HepG2 (cell line): ENCODE data around the gene PLLP. TPM values are rescaled to one million over a fixed set of nuclear protein-coding genes. Genes with fewer than 3 reads are reported as not detected.

Experiments
- BRF2 ChIP-seq: sonication (generic); formaldehyde crosslinking; IDR thresholded peaks from 2 replicates; pipeline ENCODE4 v1.8.1; 2022; ENCODE audit warnings: mild to moderate bottlenecking, missing genetic modification reagents
- ESRRA ChIP-seq: sonication (generic); formaldehyde crosslinking; IDR thresholded peaks from 2 replicates; pipeline ENCODE4 v1.5.1; 2020; ENCODE audit warnings: mild to moderate bottlenecking, low read depth, missing genetic modification reagents
- FLYWCH1 ChIP-seq: sonication (generic); formaldehyde crosslinking; IDR thresholded peaks from 2 replicates; pipeline ENCODE4 v1.8.1; 2023; ENCODE audit warnings: mild to moderate bottlenecking, missing genetic modification reagents
- FUBP1 ChIP-seq: sonication (generic); formaldehyde crosslinking; IDR thresholded peaks from 2 replicates; pipeline ENCODE4 v1.5.1; 2020; ENCODE audit warnings: missing genetic modification reagents, mild to moderate bottlenecking, borderline replicate concordance
- GTF3A ChIP-seq: sonication (generic); formaldehyde crosslinking; conservative IDR thresholded peaks from 2 replicates; pipeline ENCODE4 v1.4.0; 2020; ENCODE audit warnings: mild to moderate bottlenecking, missing genetic modification reagents
- MBNL3 ChIP-seq: fragments of 250-450 bp; sonication (Bioruptor Pico); conservative IDR thresholded peaks from 2 replicates; pipeline ENCODE4 v1.8.0; 2022; ENCODE audit warnings: mild to moderate bottlenecking, inconsistent platforms
- NR2C2 ChIP-seq: sonication (generic); formaldehyde crosslinking; IDR thresholded peaks from 2 replicates; pipeline ENCODE4 v1.4.0; 2020; ENCODE audit warnings: missing genetic modification reagents, mild to moderate bottlenecking, moderate library complexity, borderline replicate concordance
- SMAD9 ChIP-seq: sonication (generic); formaldehyde crosslinking; IDR thresholded peaks from 2 replicates; pipeline ENCODE4 v1.5.1; 2020; ENCODE audit warnings: mild to moderate bottlenecking, missing genetic modification reagents
- SNAPC4 ChIP-seq: sonication (generic); formaldehyde crosslinking; IDR thresholded peaks from 2 replicates; pipeline ENCODE4 v1.4.0; 2020; ENCODE audit warnings: mild to moderate bottlenecking, missing genetic modification reagents
- TCF7L2 ChIP-seq: IDR thresholded peaks from 2 replicates; pipeline ENCODE4 v1.6.1; 2011; ENCODE audit warnings: mild to moderate bottlenecking, low read depth, low read length, moderate library complexity
- TMF1 ChIP-seq: sonication (generic); formaldehyde crosslinking; IDR thresholded peaks from 2 replicates; pipeline ENCODE4 v1.8.1; 2022; ENCODE audit warnings: low read depth, missing genetic modification reagents
- ZBTB10 ChIP-seq: sonication (generic); formaldehyde crosslinking; IDR thresholded peaks from 2 replicates; pipeline ENCODE4 v1.4.0; 2020; ENCODE audit warnings: missing genetic modification reagents, borderline replicate concordance
- ZNF207 ChIP-seq: fragments of 450-650 bp; IDR thresholded peaks from 2 replicates; pipeline ENCODE4 v1.6.1; 2016; ENCODE audit warnings: antibody characterized with exemption, borderline replicate concordance
- ZNF556 ChIP-seq: sonication (generic); formaldehyde crosslinking; IDR thresholded peaks from 2 replicates; pipeline ENCODE4 v1.4.0; 2020; ENCODE audit warnings: mild to moderate bottlenecking, missing genetic modification reagents, borderline replicate concordance
- ZNF557 ChIP-seq: sonication (generic); formaldehyde crosslinking; IDR thresholded peaks from 2 replicates; pipeline ENCODE4 v1.4.0; 2020; ENCODE audit warnings: missing genetic modification reagents
- ZNF619 ChIP-seq: sonication (generic); formaldehyde crosslinking; IDR thresholded peaks from 2 replicates; pipeline ENCODE4 v1.4.0; 2020; ENCODE audit warnings: mild to moderate bottlenecking, missing genetic modification reagents
- ZNF747 ChIP-seq: sonication (generic); formaldehyde crosslinking; IDR thresholded peaks from 2 replicates; pipeline ENCODE4 v1.8.1; 2023; ENCODE audit warnings: missing genetic modification reagents, mild to moderate bottlenecking, borderline replicate concordance
- ZSCAN20 ChIP-seq: sonication (generic); formaldehyde crosslinking; IDR thresholded peaks from 2 replicates; pipeline ENCODE4 v1.4.0; 2020; ENCODE audit warnings: missing genetic modification reagents, mild to moderate bottlenecking, borderline replicate concordance
- polyA plus RNA-seq, 8 experiments: library from polyadenylated mRNA; depleted of rRNA in 3 of 8; stranded (reverse) in 7 of 8; unstranded in 1 of 8; fragments of >200 nt; fragmentation: Illumina TruSeq in 4 of 8; extraction: Trizol in 4 of 8; gene quantifications; 2 replicates each; pipeline versions ENCODE4 v1.2.1 to v1.2.3, GENCODE V29; 2011 to 2016; ENCODE audit warnings: low read depth in 4 of 8, missing spikeins in 1 of 8, mixed read lengths in 1 of 8; ENCODE audit not compliant: insufficient read depth in 1 of 8
- total RNA-seq, 5 experiments: library from RNA; depleted of rRNA; stranded (reverse); fragments of >200 nt; fragmentation: Illumina TruSeq; extraction: Trizol; gene quantifications; 2 replicates each; pipeline ENCODE4 v1.2.3, GENCODE V29; 2016; ENCODE audit warnings: low read depth in 1 of 5

Gene PLLP
- total and polyA plus RNA-seq, 2 of the 13 experiments (the other 11 are each of a cell fraction or from before 2014, with no cell fraction given) = 60.6 to 127 TPM

- TF ChIP-seq BRF2 (CRISPR knock-in tag) (peak; percentile 16; the same call in 1 of the 2 replicates), TMF1 (CRISPR knock-in tag) (no peak), ZNF557 (CRISPR knock-in tag) (peak; percentile 93; the same call in 1 of the 2 replicates), ZNF207 (no peak; the same call in 1 of the 2 replicates), ZNF619 (CRISPR knock-in tag) (peak; percentile 76; the same call in 1 of the 2 replicates), NR2C2 (peak; percentile 55; the same call in 1 of the 2 replicates), GTF3A (CRISPR knock-in tag) (peak; percentile 94; the same call in 1 of the 2 replicates), ZNF556 (CRISPR knock-in tag) (peak; percentile 49), TCF7L2 (no peak), FUBP1 (CRISPR knock-in tag) (peak; percentile 98; the same call in 1 of the 2 replicates), FLYWCH1 (CRISPR knock-in tag) (no peak), MBNL3 (no peak), ESRRA (CRISPR knock-in tag) (peak; percentile 88), ZBTB10 (CRISPR knock-in tag) (no peak), ZNF747 (CRISPR knock-in tag) (peak; percentile 73; the same call in 1 of the 2 replicates), SNAPC4 (CRISPR knock-in tag) (no peak), ZSCAN20 (CRISPR knock-in tag) (no peak; the same call in 1 of the 2 replicates), SMAD9 (CRISPR knock-in tag) (peak; percentile 86; the same call in 1 of the 2 replicates)
Observed at GRCh38 chr16:57300387-57301125, 16.1 kb upstream of the PLLP start (continued).
